Cardiac muscle cell (in vitro differentiated cells and primary cell): ENCODE results near the gene RCAN3. TPM values are rescaled to one million over a fixed set of nuclear protein-coding genes. Genes with fewer than 3 reads are reported as not detected.

Source experiments
- DNase-seq, 2 donors: peaks; one replicate each; pipeline versions ENCODE4 v3.0.0 to v3.0.0-alpha.2; 2010 to 2017; ENCODE audit warnings: low read depth in 1 of 2, low spot score in 1 of 2
- H3K27ac ChIP-seq: fragments of 200-600 bp; sonication (generic); 2 replicates; pipeline ENCODE4 v1.5.1; 2016
- H3K27me3 ChIP-seq: fragments of 200-600 bp; sonication (generic); 2 replicates; pipeline ENCODE4 v1.6.0; 2016; ENCODE audit warnings: control low read depth
- H3K36me3 ChIP-seq: fragments of 200-600 bp; sonication (generic); 2 replicates; pipeline ENCODE4 v1.5.1; 2016; ENCODE audit warnings: control low read depth
- H3K4me1 ChIP-seq: fragments of 200-600 bp; sonication (generic); 2 replicates; pipeline ENCODE4 v1.8.1; 2017; ENCODE audit warnings: low read depth, mild to moderate bottlenecking, mixed run types
- H3K4me3 ChIP-seq: fragments of 200-600 bp; sonication (generic); 2 replicates; pipeline ENCODE4 v1.5.1; 2016; ENCODE audit warnings: mild to moderate bottlenecking
- H3K9me3 ChIP-seq: fragments of 200-600 bp; sonication (generic); 2 replicates; pipeline ENCODE4 v1.5.1; 2017; ENCODE audit warnings: low read depth, mild to moderate bottlenecking, control low read depth
- CTCF ChIP-seq: IDR thresholded peaks from 2 replicates; pipeline ENCODE4 v1.5.1; 2012; ENCODE audit warnings: low read depth, mild to moderate bottlenecking, low read length
- polyA plus RNA-seq: library from polyadenylated mRNA; unstranded; fragments of >200 nt; fragmentation: Nextera tagmentation; extraction: Ambion mirVana; gene quantifications from 2 replicates; pipeline ENCODE4 v1.2.1, GENCODE V29; 2016
- total RNA-seq: library from RNA; depleted of rRNA; stranded (reverse); fragments of >200 nt; gene quantifications from 2 replicates; pipeline ENCODE4 v1.2.3, GENCODE V29; 2016

Gene RCAN3
- total and polyA plus RNA-seq, 2 experiments from 2014 or later: 6.4 to 8.4 TPM

- DNase-seq: no peak
- Histone ChIP-seq H3K9me3 (no peaks in the 10 kb centered on the region), H3K4me3 (no peak overlapping the region), H3K36me3 (no peaks in the 10 kb centered on the region), H3K4me1 (no peaks in the 10 kb centered on the region), H3K27ac (no peak overlapping the region), H3K27me3 (no peaks in the 10 kb centered on the region)
- TF ChIP-seq CTCF: no peak
These were observed 26.1 kb upstream of the RCAN3 start for GRCh38 chr1:24476571-24476970.

GRCh38 chr1:24477309-24477708, 25.3 kb upstream of the RCAN3 start:
- H3K36me3 ChIP-seq: no peaks in the 10 kb centered on the region
- TF ChIP-seq CTCF: no peak
- H3K4me3 ChIP-seq: no peak overlapping the region
- DNase-seq: no peak
- no peak overlapping the region for H3K27ac ChIP-seq
- H3K9me3 ChIP-seq: no peaks in the 10 kb centered on the region
- H3K4me1 ChIP-seq: no peaks in the 10 kb centered on the region
- no peaks in the 10 kb centered on the region for H3K27me3 ChIP-seq

- no peaks in the 10 kb centered on the region for H3K4me1 ChIP-seq
- no peaks in the 10 kb centered on the region for H3K9me3 ChIP-seq
- no peak overlapping the region for H3K27ac ChIP-seq
- no peak for DNase-seq
- no peak for TF ChIP-seq CTCF
- H3K27me3 ChIP-seq: no peaks in the 10 kb centered on the region
- no peaks in the 10 kb centered on the region for H3K36me3 ChIP-seq
- H3K4me3 ChIP-seq: no peak overlapping the region
These were observed 21.5 kb upstream of the RCAN3 start for GRCh38 chr1:24481101-24481500.

- TF ChIP-seq CTCF: no peak
- no peaks in the 10 kb centered on the region for H3K27me3 ChIP-seq
- no peaks in the 10 kb centered on the region for H3K9me3 ChIP-seq
- H3K36me3 ChIP-seq: no peaks in the 10 kb centered on the region
- H3K27ac ChIP-seq: no peak overlapping the region
- H3K4me3 ChIP-seq: no peak overlapping the region
- no peak for DNase-seq
- no peaks in the 10 kb centered on the region for H3K4me1 ChIP-seq
These were observed 20.6 kb upstream of the RCAN3 start for GRCh38 chr1:24481843-24482610.

- Histone ChIP-seq H3K27ac (no peak overlapping the region), H3K4me1 (no peaks in the 10 kb centered on the region), H3K4me3 (no peak overlapping the region), H3K27me3 (no peaks in the 10 kb centered on the region), H3K36me3 (no peaks in the 10 kb centered on the region), H3K9me3 (no peaks in the 10 kb centered on the region)
- DNase-seq: no peak
- TF ChIP-seq CTCF: no peak
These were observed 19.2 kb upstream of the RCAN3 start for GRCh38 chr1:24483441-24483840.

GRCh38 chr1:24484199-24484598, 18.4 kb upstream of the RCAN3 start:
- Histone ChIP-seq H3K4me3 (no peak overlapping the region), H3K27me3 (no peaks in the 10 kb centered on the region), H3K9me3 (no peaks in the 10 kb centered on the region), H3K27ac (no peak overlapping the region), H3K36me3 (no peaks in the 10 kb centered on the region), H3K4me1 (no peaks in the 10 kb centered on the region)
- DNase-seq: no peak
- no peak for TF ChIP-seq CTCF
